ENCODE measurements around the gene DIS3L2. TPM values are rescaled to one million over a fixed set of nuclear protein-coding genes. Genes with fewer than 3 reads are reported as not detected.

The DIS3L2 gene
- total RNA-seq, 1 donor: 24.9 TPM

- no peak for DNase-seq (ENCODE audit: low read depth)
Measured at GRCh38 chr2:232200195-232200594, 238.7 kb downstream of the DIS3L2 start.

GRCh38 chr2:232203166-232203891, 241.8 kb downstream of the DIS3L2 start:
- TF ChIP-seq CTCF (IDR thresholded peaks at IDR 0.05; ENCODE audit: insufficient read depth, low read length): no peak
- no peak for DNase-seq (ENCODE audit: low read depth)
- H3K4me3 ChIP-seq (ENCODE audit: low read depth, low read length): no peak overlapping the region

More at GRCh38 chr2:232200195-232200594, 238.7 kb downstream of the DIS3L2 start:
- H3K4me3 ChIP-seq (ENCODE audit: low read depth, low read length): no peak overlapping the region
- TF ChIP-seq CTCF (IDR thresholded peaks at IDR 0.05; ENCODE audit: insufficient read depth, low read length): no peak

GRCh38 chr2:232203936-232204335, 242.4 kb downstream of the DIS3L2 start:
- no peak overlapping the region for H3K4me3 ChIP-seq (ENCODE audit: low read depth, low read length)
- peak; percentile 16 for DNase-seq (ENCODE audit: low read depth)

GRCh38 chr2:232204457-232204931, 243.0 kb downstream of the DIS3L2 start:
- no peak for TF ChIP-seq CTCF (IDR thresholded peaks at IDR 0.05; ENCODE audit: insufficient read depth, low read length)
- H3K4me3 ChIP-seq (ENCODE audit: low read depth, low read length): no peak overlapping the region
- peak; percentile 68 for DNase-seq (ENCODE audit: low read depth)

More at GRCh38 chr2:232203936-232204335, 242.4 kb downstream of the DIS3L2 start:
- no peak for TF ChIP-seq CTCF (IDR thresholded peaks at IDR 0.05; ENCODE audit: insufficient read depth, low read length)

GRCh38 chr2:232207174-232207573, 245.7 kb downstream of the DIS3L2 start:
- TF ChIP-seq CTCF (IDR thresholded peaks at IDR 0.05; ENCODE audit: insufficient read depth, low read length): no peak
- DNase-seq (ENCODE audit: low read depth): peak; percentile 2
- no peak overlapping the region for H3K4me3 ChIP-seq (ENCODE audit: low read depth, low read length)

GRCh38 chr2:232210306-232210705, 248.8 kb downstream of the DIS3L2 start:
- TF ChIP-seq CTCF (IDR thresholded peaks at IDR 0.05; ENCODE audit: insufficient read depth, low read length): no peak
- no peak for DNase-seq (ENCODE audit: low read depth)
- H3K4me3 ChIP-seq (ENCODE audit: low read depth, low read length): no peak overlapping the region

All from fibroblast of the aortic adventitia (primary cell).